OCI-LY1 (cell line): ENCODE measurements around the gene OR2S2.

Source experiments
- H2AFZ ChIP-seq: fragments of 200-600 bp; sonication (generic), shearing (Covaris generic); 2 replicates; pipeline ENCODE4 v1.6.0; 2014; ENCODE audit warnings: antibody characterized with exemption, mild to moderate bottlenecking, low read length
- H3F3A ChIP-seq: fragments of 200-600 bp; sonication (generic), shearing (Covaris generic); 2 replicates; pipeline ENCODE4 v1.6.0; 2014; ENCODE audit warnings: mild to moderate bottlenecking, antibody characterized with exemption, low read length, moderate library complexity; ENCODE audit not compliant: insufficient read depth
- H3K27ac ChIP-seq: fragments of 200-600 bp; sonication (generic); 2 replicates; pipeline ENCODE4 v1.5.1; 2014; ENCODE audit warnings: low read length, mixed run types, mild to moderate bottlenecking, low read depth; ENCODE audit not compliant: poor library complexity, severe bottlenecking
- H3K27me3 ChIP-seq: fragments of 200-600 bp; sonication (generic); 2 replicates; pipeline ENCODE4 v1.6.0; 2014; ENCODE audit warnings: antibody characterized with exemption, mild to moderate bottlenecking, low read length, moderate library complexity; ENCODE audit not compliant: insufficient read depth
- H3K36me3 ChIP-seq: fragments of 200-600 bp; sonication (generic); 2 replicates; pipeline ENCODE4 v1.6.1; 2014; ENCODE audit warnings: mild to moderate bottlenecking, antibody characterized with exemption, low read length, moderate library complexity, mixed read lengths; ENCODE audit not compliant: insufficient read depth
- H3K4me1 ChIP-seq: fragments of 200-600 bp; sonication (generic); 2 replicates; pipeline ENCODE4 v1.5.1; 2014; ENCODE audit warnings: mild to moderate bottlenecking, low read length, moderate library complexity; ENCODE audit not compliant: insufficient read depth, severe bottlenecking
- H3K4me2 ChIP-seq: fragments of 200-600 bp; sonication (generic), shearing (Covaris generic); 2 replicates; pipeline ENCODE4 v1.6.1; 2014; ENCODE audit warnings: low read length
- H3K4me3 ChIP-seq: fragments of 200-600 bp; sonication (generic); 2 replicates; pipeline ENCODE4 v1.5.1; 2014; ENCODE audit warnings: low read length, low read depth, mild to moderate bottlenecking, mixed read lengths; ENCODE audit not compliant: poor library complexity, severe bottlenecking
- H3K79me2 ChIP-seq: fragments of 200-600 bp; shearing (Covaris generic); 2 replicates; pipeline ENCODE4 v1.6.1; 2016; ENCODE audit warnings: mixed run types, low read length, mixed read lengths; ENCODE audit not compliant: insufficient read depth
- H3K9ac ChIP-seq: fragments of 200-600 bp; sonication (generic), shearing (Covaris generic); 2 replicates; pipeline ENCODE4 v1.6.1; 2014; ENCODE audit warnings: mild to moderate bottlenecking, low read length, mixed read lengths
- H3K9me2 ChIP-seq: fragments of 200-600 bp; sonication (generic), shearing (Covaris generic); 2 replicates; pipeline ENCODE4 v1.6.1; 2014; ENCODE audit warnings: low read depth, mild to moderate bottlenecking, low read length, mixed read lengths
- H3K9me3 ChIP-seq: fragments of 200-600 bp; shearing (Covaris generic); 2 replicates; pipeline ENCODE4 v1.6.1; 2014; ENCODE audit warnings: low read length, mixed read lengths
- H4K20me1 ChIP-seq: fragments of 200-600 bp; sonication (generic), shearing (Covaris generic); 2 replicates; pipeline ENCODE4 v1.6.0; 2016; ENCODE audit warnings: mild to moderate bottlenecking, low read length; ENCODE audit not compliant: insufficient read depth
- CTCF ChIP-seq: fragments of 200-600 bp; sonication (generic), shearing (Covaris generic); IDR thresholded peaks from 2 replicates; pipeline ENCODE4 v1.5.1; 2017; ENCODE audit warnings: mild to moderate bottlenecking, antibody characterized with exemption, low read length, moderate library complexity, mixed read lengths
- EZH2 ChIP-seq: fragments of 200-600 bp; sonication (generic), shearing (Covaris generic); IDR thresholded peaks from 2 replicates; pipeline ENCODE4 v1.8.0; 2017; ENCODE audit warnings: borderline replicate concordance, mixed run types, mild to moderate bottlenecking, antibody characterized with exemption, low read length, moderate library complexity, mixed read lengths

The OR2S2 gene

GRCh38 chr9:35932735-35933134, 25.2 kb downstream of the OR2S2 start:
- H3K4me3 ChIP-seq = no peak overlapping the region
- H3K79me2 ChIP-seq = no peaks in the 10 kb centered on the region
- H3K9me2 ChIP-seq = no peaks in the 10 kb centered on the region
- H3K27me3 ChIP-seq = no peaks in the 10 kb centered on the region
- no peaks in the 10 kb centered on the region for H3K9me3 ChIP-seq
- no peak overlapping the region for H2AFZ ChIP-seq
- H3K27ac ChIP-seq = no peak overlapping the region
- no peak for TF ChIP-seq EZH2
- no peak for TF ChIP-seq CTCF
- no peaks in the 10 kb centered on the region for H3F3A ChIP-seq
- no peak overlapping the region for H3K4me2 ChIP-seq
- H3K36me3 ChIP-seq = no peaks in the 10 kb centered on the region
- no peak overlapping the region for H3K9ac ChIP-seq
- H4K20me1 ChIP-seq = no peaks in the 10 kb centered on the region
- H3K4me1 ChIP-seq = no peaks in the 10 kb centered on the region

GRCh38 chr9:35930989-35931388, 27.0 kb downstream of the OR2S2 start:
- no peaks in the 10 kb centered on the region for H3F3A ChIP-seq
- no peaks in the 10 kb centered on the region for H3K79me2 ChIP-seq
- no peak overlapping the region for H3K4me2 ChIP-seq
- H3K9me3 ChIP-seq = no peaks in the 10 kb centered on the region
- no peaks in the 10 kb centered on the region for H3K9me2 ChIP-seq
- H3K4me1 ChIP-seq = no peaks in the 10 kb centered on the region
- H3K9ac ChIP-seq = no peak overlapping the region
- H3K27me3 ChIP-seq = no peaks in the 10 kb centered on the region
- H3K36me3 ChIP-seq = no peaks in the 10 kb centered on the region
- no peak overlapping the region for H3K27ac ChIP-seq
- H4K20me1 ChIP-seq = no peaks in the 10 kb centered on the region
- H2AFZ ChIP-seq = no peak overlapping the region
- no peak overlapping the region for H3K4me3 ChIP-seq
- TF ChIP-seq CTCF (no peak), EZH2 (no peak)

- Histone ChIP-seq H3K79me2 (no peaks in the 10 kb centered on the region), H3F3A (no peaks in the 10 kb centered on the region), H4K20me1 (no peaks in the 10 kb centered on the region), H3K36me3 (no peaks in the 10 kb centered on the region), H3K4me2 (no peak overlapping the region), H3K9ac (no peak overlapping the region), H3K27ac (no peak overlapping the region), H3K9me3 (no peaks in the 10 kb centered on the region), H3K4me3 (no peak overlapping the region), H3K9me2 (no peaks in the 10 kb centered on the region), H2AFZ (no peak overlapping the region), H3K27me3 (no peaks in the 10 kb centered on the region), H3K4me1 (no peaks in the 10 kb centered on the region)
- TF ChIP-seq EZH2 (no peak), CTCF (no peak)
These were observed 27.4 kb downstream of the OR2S2 start for GRCh38 chr9:35930521-35930920.
